IMR-90 (cell line): ENCODE data around the gene PAPLN. TPM values are rescaled to one million over a fixed set of nuclear protein-coding genes. Genes with fewer than 3 reads are reported as not detected.

Experiments
- ATAC-seq: fragments of 200-7000 bp; cut with Tn5 transposase; 2 replicates; pipeline ENCODE4 v1.9.1; 2020; ENCODE audit warnings: low read depth, mild to moderate bottlenecking, moderate library complexity
- BruUV-seq: library from RNA; stranded (reverse); fragments of 400-500 nt; replicated peaks from 2 replicates; lab custom pipeline; 2021; lab: Mats Ljungman, UMichigan
- CTCF ChIA-PET: fragments of 300-600 bp; formaldehyde crosslinking; extraction: SDS; loops from one replicate; lab custom pipeline; 2021; ENCODE audit warnings: antibody characterized with exemption; lab: Yijun Ruan, JAX
- POLR2A ChIA-PET: fragments of 300-600 bp; sonication (Branson Sonifier 250); formaldehyde crosslinking; loops from one replicate; lab custom pipeline; 2022; ENCODE audit warnings: antibody characterized with exemption; ENCODE audit not compliant: unreplicated experiment; lab: Charles Lee
- DNase-seq: peaks from one replicate; pipeline ENCODE4 v3.0.0; 2013
- H2AFZ ChIP-seq: replicated peaks from 2 replicates; pipeline ENCODE3; 2013; ENCODE audit warnings: low read length, mild to moderate bottlenecking; ENCODE audit not compliant: poor library complexity
- H2AK5ac ChIP-seq: 2 replicates; pipeline ENCODE4 v1.6.1; 2013; ENCODE audit warnings: low read depth, low read length, inconsistent platforms
- H2AK9ac ChIP-seq: replicated peaks from 2 replicates; pipeline ENCODE3; 2013; ENCODE audit warnings: mild to moderate bottlenecking, low read depth, low read length, moderate library complexity; ENCODE audit not compliant: poor library complexity
- H2BK120ac ChIP-seq: 2 replicates; pipeline ENCODE4 v1.6.1; 2013; ENCODE audit warnings: low read depth, low read length, inconsistent platforms
- H2BK15ac ChIP-seq: 3 replicates; pipeline ENCODE4 v1.6.1; 2013; ENCODE audit warnings: low read depth, low read length, inconsistent platforms
- H2BK20ac ChIP-seq: 2 replicates; pipeline ENCODE4 v1.6.1; 2013; ENCODE audit warnings: low read depth, mild to moderate bottlenecking, inconsistent platforms, low read length, moderate library complexity
- H2BK5ac ChIP-seq: 2 replicates; pipeline ENCODE4 v1.6.1; 2013; ENCODE audit warnings: mild to moderate bottlenecking, low read depth, low read length, inconsistent platforms; ENCODE audit not compliant: poor library complexity, severe bottlenecking
- H3K14ac ChIP-seq: replicated peaks from 2 replicates; pipeline ENCODE4 v1.6.1; 2013; ENCODE audit warnings: low read depth, low read length, inconsistent platforms
- H3K18ac ChIP-seq: 2 replicates; pipeline ENCODE4 v1.6.1; 2013; ENCODE audit warnings: low read depth, low read length, control low read depth
- H3K23ac ChIP-seq: 2 replicates; pipeline ENCODE4 v1.6.1; 2013; ENCODE audit warnings: low read depth, low read length, inconsistent platforms
- H3K27ac ChIP-seq: 2 replicates; pipeline ENCODE4 v1.5.1; 2013; ENCODE audit warnings: mild to moderate bottlenecking, control low read depth, low read length; ENCODE audit not compliant: insufficient read depth
- H3K27me3 ChIP-seq: 2 replicates; pipeline ENCODE4 v1.6.1; 2013; ENCODE audit warnings: low read length; ENCODE audit not compliant: control insufficient read depth, insufficient read depth
- H3K36me3 ChIP-seq: 2 replicates; pipeline ENCODE4 v1.6.1; 2013; ENCODE audit warnings: low read length, mixed read lengths; ENCODE audit not compliant: control insufficient read depth, insufficient read depth
- H3K4ac ChIP-seq: 2 replicates; pipeline ENCODE4 v1.6.1; 2013; ENCODE audit warnings: low read depth, low read length, inconsistent platforms
- H3K4me1 ChIP-seq: 2 replicates; pipeline ENCODE4 v1.6.1; 2013; ENCODE audit warnings: low read length, mixed read lengths; ENCODE audit not compliant: control insufficient read depth, insufficient read depth
- H3K4me2 ChIP-seq: 2 replicates; pipeline ENCODE4 v1.6.1; 2013; ENCODE audit warnings: low read depth, mild to moderate bottlenecking, control low read depth, low read length, moderate library complexity
- H3K4me3 ChIP-seq: 2 replicates; pipeline ENCODE4 v1.5.1; 2013; ENCODE audit warnings: low read depth, mild to moderate bottlenecking, control low read depth, low read length, moderate library complexity; ENCODE audit not compliant: insufficient read depth
- H3K56ac ChIP-seq: 2 replicates; pipeline ENCODE4 v1.6.1; 2013; ENCODE audit warnings: low read length, inconsistent platforms; ENCODE audit not compliant: insufficient read depth; ENCODE audit errors: extremely low read depth
- H3K79me1 ChIP-seq, 2 experiments: 2 replicates each; pipeline ENCODE4 v1.6.1; 2013; ENCODE audit warnings: low read length in 2 of 2, inconsistent platforms in 1 of 2, low read depth in 1 of 2
- H3K9ac ChIP-seq: 2 replicates; pipeline ENCODE4 v1.6.1; 2013; ENCODE audit warnings: low read depth, low read length, control low read depth
- H3K9me1 ChIP-seq: 2 replicates; pipeline ENCODE4 v1.6.1; 2013; ENCODE audit warnings: low read length, inconsistent platforms; ENCODE audit not compliant: insufficient read depth
- H3K9me3 ChIP-seq: 2 replicates; pipeline ENCODE4 v1.6.1; 2013; ENCODE audit warnings: low read length; ENCODE audit not compliant: control insufficient read depth, insufficient read depth
- H4K20me1 ChIP-seq: 2 replicates; pipeline ENCODE4 v1.6.1; 2013; ENCODE audit warnings: low read length, inconsistent platforms; ENCODE audit not compliant: insufficient read depth
- H4K5ac ChIP-seq: 2 replicates; pipeline ENCODE4 v1.6.1; 2013; ENCODE audit warnings: mild to moderate bottlenecking, low read depth, low read length, control low read depth
- H4K8ac ChIP-seq, 2 experiments: 2 replicates each; pipeline ENCODE4 v1.6.1; 2013; ENCODE audit warnings: low read depth in 2 of 2, low read length in 2 of 2, control low read depth in 1 of 2, inconsistent platforms in 1 of 2
- H4K91ac ChIP-seq: 2 replicates; pipeline ENCODE4 v1.6.1; 2013; ENCODE audit warnings: low read depth, low read length, inconsistent platforms; ENCODE audit not compliant: insufficient read depth
- CHD1 ChIP-seq: IDR thresholded peaks from 2 replicates; pipeline ENCODE4 v1.6.1; 2012; ENCODE audit warnings: low read depth, low read length, improper control_type of control experiment
- POLR2A ChIP-seq: IDR thresholded peaks from 2 replicates; pipeline ENCODE4 v1.6.1; 2012; ENCODE audit warnings: mild to moderate bottlenecking, low read depth, low read length
- RAD21 ChIP-seq: IDR thresholded peaks from 2 replicates; pipeline ENCODE4 v1.6.1; 2012; ENCODE audit warnings: low read length, improper control_type of control experiment
- WGBS, 2 experiments: methylation state at CpG; one replicate each; pipeline versions ENCODE4 v1.1.5 to v1.1.7; 2013; ENCODE audit warnings: missing lambda C conversion rate in 2 of 2; ENCODE audit not compliant: insufficient read length in 1 of 2; ENCODE audit errors: extremely low coverage in 2 of 2; 5-methylcytosine and 5-hydroxymethylcytosine counted together
- dilution Hi-C: fragments of 300-500 bp; cut with HindIII; formaldehyde crosslinking; loops from one replicate; pipeline ENCODE4 v1.14.3; 2018; ENCODE audit warnings: low sequenced_read_pairs; ENCODE audit not compliant: unreplicated experiment
- in situ Hi-C: fragments of 300-500 bp; cut with MboI; formaldehyde crosslinking; loops from 3 replicates; pipeline ENCODE4 v1.14.3; 2019; ENCODE audit warnings: low sequenced_read_pairs, inconsistent platforms, mixed read lengths
- intact Hi-C: fragments of 100-400 bp; cut with micrococcal nuclease; formaldehyde crosslinking; loops from 2 replicates; pipeline ENCODE4 v1.10.0; 2022
- polyA plus RNA-seq, 3 experiments: library from polyadenylated mRNA; depleted of rRNA; stranded (reverse); fragments of >200 nt; gene quantifications; 2 replicates each; pipeline ENCODE4 v1.2.3, GENCODE V29; 2012; ENCODE audit warnings: low replicate concordance in 1 of 3
- total RNA-seq: library from RNA; depleted of rRNA; stranded (reverse); fragments of >200 nt; gene quantifications from 2 replicates; pipeline ENCODE4 v1.2.3, GENCODE V29; 2012
- TF ChIP-seq, protein P1 (sequence below): conservative IDR thresholded peaks from 2 replicates; pipeline ENCODE4 v1.5.1; 2012; ENCODE audit warnings: mild to moderate bottlenecking, low read depth, low read length, improper control_type of control experiment

Gene PAPLN
- total and polyA plus RNA-seq, 2 of the 4 experiments (the other 2 are of a cell fraction) = 0.36 to 1.2 TPM

DNA sequence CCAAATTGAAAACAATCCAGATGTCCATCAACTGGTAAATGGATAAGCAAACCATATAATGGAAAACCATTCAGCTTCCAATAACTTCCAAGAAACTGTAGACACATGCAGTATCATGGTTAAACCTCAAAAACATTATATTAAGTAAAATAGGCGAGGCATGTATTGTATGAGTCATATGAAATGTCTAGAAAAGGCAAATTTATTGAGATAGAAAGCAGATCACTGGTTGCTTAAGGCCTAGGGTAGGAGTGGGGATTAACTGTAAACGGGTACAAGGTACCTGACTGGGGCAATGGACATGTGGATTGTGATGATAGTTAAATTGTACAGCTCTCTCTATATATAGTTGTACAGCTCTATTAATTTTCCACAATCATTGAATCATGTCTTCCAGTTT lies 21.3 kb upstream of the PAPLN start:
- Histone ChIP-seq H3K4me1 (peaks cover 4% of the 10 kb centered on the region), H2AK9ac (no peak overlapping the region), H3K18ac (no peak overlapping the region), H2BK5ac (no peak overlapping the region), H4K8ac (no peak overlapping the region), H3K27ac (no peak overlapping the region), H3K36me3 (peaks cover 44% of the 10 kb centered on the region), H3K79me1 (peaks cover 0 to 16% of the 10 kb centered on the region in 2 experiments; a peak in 1 of 4 replicates), H3K9me1 (peaks cover 5% of the 10 kb centered on the region; the same call in 1 of the 2 replicates), H4K91ac (no peak overlapping the region), H2BK120ac (no peak overlapping the region), H3K56ac (no peak overlapping the region), H3K9me3 (no peaks in the 10 kb centered on the region), H3K14ac (no peak overlapping the region), H3K4me2 (no peak overlapping the region), H2BK15ac (no peak overlapping the region), H4K20me1 (no peaks in the 10 kb centered on the region; the same call in 1 of the 2 replicates), H3K27me3 (no peaks in the 10 kb centered on the region), H3K4ac (no peak overlapping the region), H2BK20ac (no peak overlapping the region), H2AK5ac (no peak overlapping the region), H3K4me3 (no peak overlapping the region), H3K23ac (no peak overlapping the region), H2AFZ (no peak overlapping the region), H3K9ac (no peak overlapping the region), H4K5ac (no peak overlapping the region)
- POLR2A ChIA-PET = no interaction called here
- BruUV-seq = no TSS peak
- CTCF ChIA-PET = interaction anchor here (0.6 kb wide), 1 partner anchor 15 kb away, joined by 5 read pairs; no protein-coding TSS in a partner anchor
- intact Hi-C loops = no loop called here
- DNase-seq (no peak), ATAC-seq (no peak)
- no CpG with 5 or more reads among the region's 2 CpGs for WGBS, 2 experiments
- dilution Hi-C loops = no loop called here
- in situ Hi-C loops = no loop called here
- TF ChIP-seq, protein P1, sequence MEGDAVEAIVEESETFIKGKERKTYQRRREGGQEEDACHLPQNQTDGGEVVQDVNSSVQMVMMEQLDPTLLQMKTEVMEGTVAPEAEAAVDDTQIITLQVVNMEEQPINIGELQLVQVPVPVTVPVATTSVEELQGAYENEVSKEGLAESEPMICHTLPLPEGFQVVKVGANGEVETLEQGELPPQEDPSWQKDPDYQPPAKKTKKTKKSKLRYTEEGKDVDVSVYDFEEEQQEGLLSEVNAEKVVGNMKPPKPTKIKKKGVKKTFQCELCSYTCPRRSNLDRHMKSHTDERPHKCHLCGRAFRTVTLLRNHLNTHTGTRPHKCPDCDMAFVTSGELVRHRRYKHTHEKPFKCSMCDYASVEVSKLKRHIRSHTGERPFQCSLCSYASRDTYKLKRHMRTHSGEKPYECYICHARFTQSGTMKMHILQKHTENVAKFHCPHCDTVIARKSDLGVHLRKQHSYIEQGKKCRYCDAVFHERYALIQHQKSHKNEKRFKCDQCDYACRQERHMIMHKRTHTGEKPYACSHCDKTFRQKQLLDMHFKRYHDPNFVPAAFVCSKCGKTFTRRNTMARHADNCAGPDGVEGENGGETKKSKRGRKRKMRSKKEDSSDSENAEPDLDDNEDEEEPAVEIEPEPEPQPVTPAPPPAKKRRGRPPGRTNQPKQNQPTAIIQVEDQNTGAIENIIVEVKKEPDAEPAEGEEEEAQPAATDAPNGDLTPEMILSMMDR = no peak
- TF ChIP-seq RAD21 (no peak), POLR2A (no peak), CHD1 (no peak)
